Measurements from ENCODE around the gene C3orf62.

- TF ChIP-seq SMARCA5 (IDR thresholded peaks at IDR 0.05): no peak
- no peak for TF ChIP-seq NFYB (IDR thresholded peaks at IDR 0.05; ENCODE audit: insufficient read depth, low read depth, low read length)
- TF ChIP-seq TCF12 (IDR thresholded peaks at IDR 0.05; ENCODE audit: low read depth, low read length): no peak
- no peak for TF ChIP-seq POLR2A (IDR thresholded peaks at IDR 0.05; ENCODE audit: low read depth, low read length)
- no peak for TF ChIP-seq EGR1 (IDR thresholded peaks at IDR 0.05; ENCODE audit: borderline replicate concordance in 1 of 2, low read depth in 2 of 2, low read length in 2 of 2)
- TF ChIP-seq EZH2 (IDR thresholded peaks at IDR 0.05; ENCODE audit: borderline replicate concordance, control insufficient read depth, low read depth, low read length): no peak
- no peak for TF ChIP-seq ATF3 (IDR thresholded peaks at IDR 0.05; ENCODE audit: borderline replicate concordance, extremely low read depth, low read depth, low read length)
- no peak for TF ChIP-seq CTCF (IDR thresholded peaks at IDR 0.05 in 2 of 3, conservative IDR thresholded peaks at IDR 0.05 in 1 of 3; ENCODE audit: control insufficient read depth in 2 of 3, extremely low read depth in 1 of 3, insufficient read depth in 1 of 3, low read depth in 3 of 3, low read length in 3 of 3)
- no peak for TF ChIP-seq ZZZ3 (IDR thresholded peaks at IDR 0.05; ENCODE audit: control insufficient read depth, insufficient read length, low read depth)
These were observed 21.5 kb upstream of the C3orf62 start for GRCh38 chr3:49298511-49298910.

Data from GM12878 (cell line).